ENCODE measurements around the gene USP43.

The USP43 gene

GRCh38 chr17:9766970-9767369 lies 121.7 kb downstream of the USP43 start:
- Histone ChIP-seq H3K4me3 (no peak overlapping the region), H3K36me3 (replicated peaks) (no peaks in the 10 kb centered on the region), H3K4me1 (no peaks in the 10 kb centered on the region), H3K9me3 (no peaks in the 10 kb centered on the region), H3K27me3 (ENCODE audit: low read depth) (no peaks in the 10 kb centered on the region)
- in situ Hi-C loops (cut with MboI; ENCODE audit: low sequenced_read_pairs): no loop called here
- DNase-seq (ENCODE audit: low spot score in 2 of 2): no peak

GRCh38 chr17:9767432-9767991 lies 122.2 kb downstream of the USP43 start:
- in situ Hi-C loops (cut with MboI; ENCODE audit: low sequenced_read_pairs): no loop called here
- Histone ChIP-seq H3K27me3 (ENCODE audit: low read depth) (no peaks in the 10 kb centered on the region), H3K9me3 (no peaks in the 10 kb centered on the region), H3K4me1 (no peaks in the 10 kb centered on the region), H3K4me3 (no peak overlapping the region), H3K36me3 (replicated peaks) (no peaks in the 10 kb centered on the region)
- no peak for DNase-seq (ENCODE audit: low spot score in 2 of 2)

- H3K4me1 ChIP-seq: no peaks in the 10 kb centered on the region
- no peaks in the 10 kb centered on the region for H3K36me3 ChIP-seq (replicated peaks)
- H3K27me3 ChIP-seq (ENCODE audit: low read depth): no peaks in the 10 kb centered on the region
- H3K4me3 ChIP-seq: no peak overlapping the region
- in situ Hi-C loops (cut with MboI; ENCODE audit: low sequenced_read_pairs): no loop called here
- no peaks in the 10 kb centered on the region for H3K9me3 ChIP-seq
- peak in 1 of 2 experiments; percentile 31 for DNase-seq (ENCODE audit: low spot score in 2 of 2)
Measured at GRCh38 chr17:9768381-9768934, 123.1 kb downstream of the USP43 start.

GRCh38 chr17:9769036-9769695 lies 123.8 kb downstream of the USP43 start:
- no peak for DNase-seq (ENCODE audit: low spot score in 2 of 2)
- no peaks in the 10 kb centered on the region for H3K4me1 ChIP-seq
- no peaks in the 10 kb centered on the region for H3K36me3 ChIP-seq (replicated peaks)
- in situ Hi-C loops (cut with MboI; ENCODE audit: low sequenced_read_pairs): no loop called here
- no peak overlapping the region for H3K4me3 ChIP-seq
- no peaks in the 10 kb centered on the region for H3K9me3 ChIP-seq
- H3K27me3 ChIP-seq (ENCODE audit: low read depth): no peaks in the 10 kb centered on the region

DNA sequence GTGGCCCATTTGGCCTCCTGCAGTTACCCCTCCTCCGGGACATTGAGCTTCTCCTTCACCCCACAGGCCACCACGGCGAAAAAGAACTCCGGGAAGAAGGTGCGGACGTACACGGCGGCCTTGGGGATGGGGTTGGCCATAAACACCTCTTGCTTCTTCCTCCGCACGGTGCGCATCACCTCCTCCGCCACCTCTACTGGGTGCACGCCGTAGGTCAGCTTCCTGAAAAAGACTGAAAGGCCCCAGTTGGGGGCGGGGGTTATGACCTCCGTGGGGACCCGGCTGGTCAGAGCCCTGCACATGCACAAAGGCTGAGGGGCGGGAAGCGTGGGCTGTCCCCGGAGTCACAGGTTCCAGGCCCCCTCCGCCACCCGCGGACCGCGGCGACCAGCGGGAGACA lies 126.1 kb downstream of the USP43 start:
- no peaks in the 10 kb centered on the region for H3K36me3 ChIP-seq (replicated peaks)
- no peak overlapping the region for H3K4me3 ChIP-seq
- H3K27me3 ChIP-seq (ENCODE audit: low read depth): no peaks in the 10 kb centered on the region
- H3K4me1 ChIP-seq: no peaks in the 10 kb centered on the region
- in situ Hi-C loops (cut with MboI; ENCODE audit: low sequenced_read_pairs): no loop called here
- no peaks in the 10 kb centered on the region for H3K9me3 ChIP-seq
- no peak for DNase-seq (ENCODE audit: low spot score in 2 of 2)

- no peaks in the 10 kb centered on the region for H3K27me3 ChIP-seq (ENCODE audit: low read depth)
- no peak overlapping the region for H3K4me3 ChIP-seq
- in situ Hi-C loops (cut with MboI; ENCODE audit: low sequenced_read_pairs): no loop called here
- no peak for DNase-seq (ENCODE audit: low spot score in 2 of 2)
- H3K36me3 ChIP-seq (replicated peaks): no peaks in the 10 kb centered on the region
- no peaks in the 10 kb centered on the region for H3K4me1 ChIP-seq
- no peaks in the 10 kb centered on the region for H3K9me3 ChIP-seq
Measured at GRCh38 chr17:9772658-9773057, 127.3 kb downstream of the USP43 start.

DNA sequence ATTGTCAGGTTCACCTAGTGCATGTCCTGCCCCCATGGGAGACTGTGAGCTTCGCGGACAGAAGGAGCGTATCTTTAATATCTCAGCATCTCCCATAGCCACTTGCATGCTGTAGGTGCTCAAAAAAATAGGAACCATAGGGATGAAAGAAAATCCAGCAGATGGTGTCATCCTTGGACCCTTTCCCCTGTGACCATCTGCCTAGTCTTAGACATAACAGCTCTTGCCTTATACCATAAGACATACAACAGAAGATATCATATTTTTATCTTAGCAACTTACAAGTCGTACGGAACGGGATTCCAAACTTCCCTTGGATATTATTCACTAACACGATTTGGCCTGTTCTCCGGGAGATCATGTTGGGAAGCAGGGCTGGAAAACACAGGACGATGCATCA lies 131.6 kb downstream of the USP43 start:
- no peak for DNase-seq (ENCODE audit: low spot score in 2 of 2)
- Histone ChIP-seq H3K4me3 (no peak overlapping the region), H3K4me1 (no peaks in the 10 kb centered on the region), H3K27me3 (ENCODE audit: low read depth) (no peaks in the 10 kb centered on the region), H3K9me3 (no peaks in the 10 kb centered on the region), H3K36me3 (replicated peaks) (no peaks in the 10 kb centered on the region)
- in situ Hi-C loops (cut with MboI; ENCODE audit: low sequenced_read_pairs): no loop called here
